ENCODE measurements around the gene SPSB1. TPM values are rescaled to one million over a fixed set of nuclear protein-coding genes. Genes with fewer than 3 reads are reported as not detected.
A peak's percentile ranks its signal among the peaks of the same experiment; 100 is the strongest.

SPSB1 gene
- polyA plus RNA-seq, 1 experiment = 20.3 TPM

- no peaks in the 10 kb centered on the region for H3K27me3 ChIP-seq (ENCODE audit: control insufficient read depth, insufficient read depth, low read length)
- ChIA-PET POLR2A (no interaction called here), CTCF (no interaction called here)
- H3K4me3 ChIP-seq (ENCODE audit: low read depth, low read length) = no peak overlapping the region
- H3K27ac ChIP-seq (ENCODE audit: low read depth, low read length) = peak overlapping the region; percentile 52
- DNase-seq (ENCODE audit: low read depth, low spot score) = no peak
- H3K9me3 ChIP-seq (ENCODE audit: control insufficient read depth, insufficient read depth, low read length) = no peaks in the 10 kb centered on the region; the same call in 1 of the 2 replicates
- TF ChIP-seq CTCF (IDR thresholded peaks at IDR 0.05; ENCODE audit: low read depth, low read length) = no peak
Measured at GRCh38 chr1:9300573-9300972, 7.9 kb downstream of the SPSB1 start.

- CTCF ChIA-PET = no interaction called here
Measured at GRCh38 chr1:9302745-9303524, 10.2 kb downstream of the SPSB1 start.

GRCh38 chr1:9303916-9304315 lies 11.2 kb downstream of the SPSB1 start:
- no peak for DNase-seq (ENCODE audit: low read depth, low spot score)
- ChIA-PET CTCF (interaction anchor here (0.9 kb wide), 1 partner anchor 187 kb away, joined by 3 read pairs; no protein-coding TSS in a partner anchor), POLR2A (interaction anchor here (0.7 to 0.8 kb wide), 2 partner anchors 17 to 72 kb away, joined by 4 read pairs; no protein-coding TSS in a partner anchor)
- H3K27ac ChIP-seq (ENCODE audit: low read depth, low read length) = no peak overlapping the region
- H3K27me3 ChIP-seq (ENCODE audit: control insufficient read depth, insufficient read depth, low read length) = no peaks in the 10 kb centered on the region
- H3K9me3 ChIP-seq (ENCODE audit: control insufficient read depth, insufficient read depth, low read length) = no peaks in the 10 kb centered on the region; the same call in 1 of the 2 replicates
- no peak for TF ChIP-seq CTCF (IDR thresholded peaks at IDR 0.05; ENCODE audit: low read depth, low read length)
- no peak overlapping the region for H3K4me3 ChIP-seq (ENCODE audit: low read depth, low read length)

More at GRCh38 chr1:9302745-9303524, 10.2 kb downstream of the SPSB1 start:
- Histone ChIP-seq H3K27ac (ENCODE audit: low read depth, low read length) (peak overlapping the region; percentile 89), H3K27me3 (ENCODE audit: control insufficient read depth, insufficient read depth, low read length) (no peaks in the 10 kb centered on the region), H3K4me3 (ENCODE audit: low read depth, low read length) (no peak overlapping the region), H3K9me3 (ENCODE audit: control insufficient read depth, insufficient read depth, low read length) (no peaks in the 10 kb centered on the region; the same call in 1 of the 2 replicates)
- peak; percentile 82 for DNase-seq (ENCODE audit: low read depth, low spot score)
- TF ChIP-seq CTCF (IDR thresholded peaks at IDR 0.05; ENCODE audit: low read depth, low read length) = no peak
- POLR2A ChIA-PET = interaction anchor here (0.8 to 1.0 kb wide), 2 partner anchors 18 to 73 kb away, joined by 3 to 4 read pairs; no protein-coding TSS in a partner anchor

GRCh38 chr1:9305216-9305615 lies 12.5 kb downstream of the SPSB1 start:
- DNase-seq (ENCODE audit: low read depth, low spot score) = no peak
- CTCF ChIA-PET = no interaction called here
- no peak for TF ChIP-seq CTCF (IDR thresholded peaks at IDR 0.05; ENCODE audit: low read depth, low read length)

GRCh38 chr1:9306006-9306405 lies 13.3 kb downstream of the SPSB1 start:
- no peak overlapping the region for H3K27ac ChIP-seq (ENCODE audit: low read depth, low read length)
- H3K9me3 ChIP-seq (ENCODE audit: control insufficient read depth, insufficient read depth, low read length) = no peaks in the 10 kb centered on the region; the same call in 1 of the 2 replicates
- DNase-seq (ENCODE audit: low read depth, low spot score) = no peak
- no peak overlapping the region for H3K4me3 ChIP-seq (ENCODE audit: low read depth, low read length)
- no peak for TF ChIP-seq CTCF (IDR thresholded peaks at IDR 0.05; ENCODE audit: low read depth, low read length)
- ChIA-PET POLR2A (interaction anchor here (0.5 to 0.6 kb wide), 2 partner anchors 92 to 118 kb away, joined by 3 read pairs; no protein-coding TSS in a partner anchor), CTCF (no interaction called here)
- H3K27me3 ChIP-seq (ENCODE audit: control insufficient read depth, insufficient read depth, low read length) = no peaks in the 10 kb centered on the region

More at GRCh38 chr1:9305216-9305615, 12.5 kb downstream of the SPSB1 start:
- POLR2A ChIA-PET = no interaction called here
- Histone ChIP-seq H3K27ac (ENCODE audit: low read depth, low read length) (no peak overlapping the region), H3K4me3 (ENCODE audit: low read depth, low read length) (no peak overlapping the region), H3K9me3 (ENCODE audit: control insufficient read depth, insufficient read depth, low read length) (no peaks in the 10 kb centered on the region; the same call in 1 of the 2 replicates), H3K27me3 (ENCODE audit: control insufficient read depth, insufficient read depth, low read length) (no peaks in the 10 kb centered on the region)

Data from AG04450 (cell line).